ENCODE data around the gene TACR3.
"Not testable (repeated sequence)": the region's sequence is repeated elsewhere in the genome, so short reads cannot be mapped to it uniquely, and the experiment has no call there.

Gene TACR3

DNA sequence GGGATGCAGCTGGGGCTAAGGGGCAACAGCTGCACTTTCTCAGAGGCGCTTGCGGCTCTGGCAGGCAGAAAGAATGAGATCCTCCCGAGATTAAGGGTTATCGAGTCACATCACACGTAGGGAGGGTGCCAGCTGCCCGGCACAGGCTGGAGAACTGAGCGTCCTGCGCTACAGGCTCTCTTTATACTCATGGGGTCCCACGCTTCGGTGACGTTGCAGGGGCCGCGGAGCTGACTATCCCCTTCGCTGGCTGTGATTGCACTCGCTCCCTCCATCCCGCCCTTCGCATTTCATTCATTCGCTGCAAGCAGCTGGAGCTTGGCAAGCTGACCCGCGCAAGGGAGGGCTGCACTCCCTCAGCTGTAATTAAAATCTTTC is at the start of gene TACR3:
TSS of gene TACR3 (minus strand) at position 156 of the 378 bp plus-strand sequence. CDS start 310 bp downstream, outside the sequence.
- no peak for DNase-seq (ENCODE audit: low read depth)

GRCh38 chr4:103757631-103758030 is 37.8 kb upstream of the TACR3 start:
- no peak for DNase-seq (ENCODE audit: low read depth)

- no peak for DNase-seq (ENCODE audit: low read depth)
Observed at GRCh38 chr4:103756741-103757140, 37.0 kb upstream of the TACR3 start.

DNA sequence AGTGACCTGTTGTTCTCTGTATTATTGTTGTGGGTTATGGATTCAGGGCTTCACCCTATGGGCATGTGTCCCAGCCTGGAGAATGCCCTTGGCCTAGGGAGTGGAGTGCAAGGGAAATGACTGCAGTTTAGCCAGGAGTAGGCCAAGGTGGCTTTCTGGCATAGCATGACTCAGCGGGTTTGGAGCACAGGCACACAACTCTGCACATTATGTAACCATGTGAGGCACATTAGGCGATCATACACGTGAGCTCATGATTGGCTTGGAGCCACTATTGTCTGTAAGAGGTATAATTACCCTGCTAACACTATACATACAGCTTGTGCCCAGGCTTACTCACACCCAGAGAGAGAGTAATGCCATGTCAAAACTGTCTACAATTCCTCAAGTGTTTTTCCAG is 35.1 kb upstream of the TACR3 start:
- DNase-seq (ENCODE audit: low read depth) = no peak

DNA sequence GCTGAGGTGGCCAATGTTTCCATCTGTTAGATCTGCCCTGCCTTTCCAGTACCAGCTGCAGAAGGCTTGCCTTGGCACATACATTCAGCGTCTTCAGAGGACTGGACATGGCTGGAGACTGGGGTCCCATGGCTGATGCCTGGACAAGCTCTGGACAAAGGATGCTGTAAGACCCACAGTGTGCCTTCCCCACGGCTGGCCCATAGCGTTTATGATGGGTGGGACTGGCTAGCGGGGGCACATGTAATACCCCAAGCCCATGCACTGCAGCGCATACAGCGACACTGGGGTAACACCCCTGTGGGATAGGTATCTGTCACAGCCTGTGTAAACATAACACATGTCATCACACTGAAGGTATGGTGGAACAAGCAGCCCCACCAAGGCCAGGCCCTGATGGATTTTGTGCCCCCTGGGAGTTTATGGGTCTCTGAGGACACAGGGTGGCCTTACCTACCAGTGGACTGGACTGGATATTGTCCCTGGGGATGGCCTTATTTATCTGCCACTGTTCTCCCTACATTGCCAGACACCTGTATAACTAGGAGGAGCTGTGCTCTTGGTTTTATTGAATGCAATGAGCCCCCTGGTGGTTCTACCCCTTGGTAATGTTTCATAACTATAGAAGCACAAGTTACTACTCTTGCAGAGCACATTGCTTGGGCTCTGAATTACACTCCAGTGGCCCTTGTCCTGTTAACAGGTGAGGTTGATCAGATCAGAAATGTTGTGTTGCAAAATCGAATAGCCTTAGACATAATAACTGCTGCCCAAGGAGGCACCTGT is 34.3 kb upstream of the TACR3 start:
- DNase-seq (ENCODE audit: low read depth) = no peak

DNA sequence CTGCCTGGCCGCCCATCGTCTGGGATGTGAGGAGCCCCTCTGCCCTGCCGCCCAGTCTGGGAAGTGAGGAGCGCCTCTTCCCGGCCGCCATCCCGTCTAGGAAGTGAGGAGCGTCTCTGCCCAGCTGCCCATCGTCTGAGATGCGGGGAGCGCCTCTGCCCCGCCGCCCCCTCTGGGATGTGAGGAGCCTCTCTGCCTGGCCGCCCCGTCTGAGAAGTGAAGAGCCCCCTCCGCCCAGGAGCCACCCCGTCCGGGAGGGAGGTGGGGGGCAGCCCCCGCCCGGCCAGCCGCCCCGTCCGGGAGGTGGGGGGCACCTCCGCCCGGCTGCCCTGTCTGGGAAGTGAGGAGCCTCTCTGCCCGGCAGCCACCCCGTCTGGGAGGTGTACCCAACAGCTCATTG is 3.4 kb upstream of the TACR3 start:
- not testable (repeated sequence) for DNase-seq (ENCODE audit: low read depth)

DNA sequence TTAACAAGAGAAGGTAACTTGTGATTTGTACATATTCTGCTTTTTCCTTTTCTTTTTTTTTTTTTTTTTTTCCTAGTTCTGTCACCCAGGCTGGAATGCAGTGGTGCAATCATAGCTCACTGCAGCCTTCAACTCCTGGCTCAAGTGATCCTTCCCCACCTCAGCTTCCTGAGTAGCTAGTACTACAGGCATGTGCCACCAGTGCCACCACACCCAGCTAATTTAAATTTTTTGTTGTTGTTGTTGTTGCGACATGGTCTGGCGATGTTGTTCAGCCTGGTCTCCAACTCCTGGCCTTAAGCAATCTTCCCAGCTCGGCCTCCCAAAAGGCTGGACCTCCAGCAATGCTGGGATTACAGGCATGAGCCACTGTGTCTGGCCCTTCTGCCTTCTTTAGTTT is 1.5 kb upstream of the TACR3 start:
- DNase-seq (ENCODE audit: low read depth) = no peak

GRCh38 chr4:103720661-103721060 is 876 bp upstream of the TACR3 start:
- no peak for DNase-seq (ENCODE audit: low read depth)

DNA sequence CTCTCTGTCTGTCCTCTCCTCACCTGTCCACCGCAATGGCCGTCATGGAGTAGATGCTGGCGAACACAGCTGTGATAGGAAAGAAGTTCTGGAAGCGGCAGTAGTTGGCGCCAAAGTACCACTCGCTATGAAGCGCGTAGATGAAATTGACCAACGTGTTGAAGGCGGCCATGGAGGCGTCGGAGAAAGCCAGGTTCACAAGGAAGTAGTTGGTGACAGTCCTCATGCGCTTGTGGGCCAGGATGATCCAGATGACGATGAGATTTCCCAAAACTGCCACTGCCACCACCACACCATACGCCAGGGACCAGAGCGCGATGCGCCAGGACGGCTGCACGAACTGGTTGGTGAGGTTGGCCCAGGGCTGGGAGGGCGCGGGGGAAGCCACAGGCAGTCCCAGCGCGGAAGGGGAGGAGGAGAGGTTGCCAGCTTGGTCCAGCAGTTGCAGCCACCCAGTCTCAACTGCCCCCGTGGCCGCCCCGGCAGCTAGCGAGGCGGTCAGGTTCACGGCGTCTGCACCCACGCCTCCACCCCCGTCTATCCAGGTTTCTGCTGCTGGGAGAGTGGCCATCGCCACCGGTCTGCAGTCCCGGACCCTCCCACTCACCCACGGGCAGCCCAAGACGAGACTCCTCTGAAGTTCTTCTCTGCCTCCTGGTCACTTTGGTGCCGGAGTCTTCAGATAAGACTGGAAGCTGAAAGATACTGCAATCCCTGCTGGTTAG is 518 bp downstream of the TACR3 start:
- DNase-seq (ENCODE audit: low read depth) = no peak

- DNase-seq (ENCODE audit: low read depth) = no peak
Observed at GRCh38 chr4:103692615-103693014, 27.2 kb downstream of the TACR3 start.

GRCh38 chr4:103673983-103674382 is 45.8 kb downstream of the TACR3 start:
- DNase-seq (ENCODE audit: low read depth) = no peak

- DNase-seq (ENCODE audit: low read depth) = not testable (repeated sequence)
Observed at GRCh38 chr4:103666764-103667163, 53.0 kb downstream of the TACR3 start.

GRCh38 chr4:103664436-103665075 is 55.2 kb downstream of the TACR3 start:
- no peak for DNase-seq (ENCODE audit: low read depth)

- no peak for DNase-seq (ENCODE audit: low read depth)
Observed at GRCh38 chr4:103648541-103648940, 71.2 kb downstream of the TACR3 start.

DNA sequence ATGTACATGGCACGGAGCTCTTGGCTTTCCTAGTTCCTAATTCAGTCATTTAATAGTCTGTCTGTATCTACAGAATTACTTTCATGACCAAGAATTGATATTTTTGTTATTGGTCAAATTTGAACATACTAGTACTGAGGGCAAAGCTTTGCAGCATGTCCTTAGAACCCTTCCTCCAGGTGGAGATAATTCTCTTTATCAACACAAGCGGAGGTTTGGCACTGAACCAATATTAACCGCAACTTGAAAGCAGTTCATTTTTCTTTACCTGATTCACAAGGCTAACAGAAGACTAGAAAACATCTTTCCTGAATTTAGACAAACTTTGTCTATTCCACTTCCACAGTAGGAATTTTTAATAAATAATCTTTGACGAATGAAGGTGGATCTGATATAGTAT is 73.8 kb downstream of the TACR3 start:
- DNase-seq (ENCODE audit: low read depth) = no peak

GRCh38 chr4:103634236-103634635 is 85.5 kb downstream of the TACR3 start:
- DNase-seq (ENCODE audit: low read depth) = no peak

GRCh38 chr4:103626296-103626695 is 93.5 kb downstream of the TACR3 start:
- no peak for DNase-seq (ENCODE audit: low read depth)

DNA sequence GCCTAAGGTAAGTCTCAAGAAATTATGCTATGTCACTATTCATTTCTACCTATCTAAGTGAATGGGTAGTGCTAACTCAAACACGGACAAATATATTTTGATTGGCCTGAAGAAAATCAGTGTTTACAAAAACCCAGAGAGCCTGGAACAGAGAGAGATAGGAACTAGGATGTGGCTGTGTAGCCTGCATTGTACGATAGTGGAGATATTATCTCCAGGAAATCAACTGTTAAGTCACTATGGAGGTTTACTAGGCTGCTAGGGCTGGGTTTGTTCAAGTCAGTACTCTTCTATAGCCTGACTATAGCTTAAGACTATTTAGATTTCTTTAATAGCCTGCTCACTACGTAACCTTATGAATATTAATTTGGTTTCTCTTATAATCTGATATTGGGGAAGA is 127.9 kb downstream of the TACR3 start:
- DNase-seq (ENCODE audit: low read depth) = no peak

- no peak for DNase-seq (ENCODE audit: low read depth)
Observed at GRCh38 chr4:103567591-103567990, 152.2 kb downstream of the TACR3 start.

GRCh38 chr4:103559178-103559577 is 160.6 kb downstream of the TACR3 start:
- not testable (repeated sequence) for DNase-seq (ENCODE audit: low read depth)

All from stimulated activated CD8-positive, alpha-beta memory T cell treated with anti-CD3 and anti-CD28 coated beads, Interleukin-15, amount 100 ng/mL, for 24 hours (primary cell).